Thymus (tissue), 11 donors: ENCODE data around the gene SF3A2. TPM values are rescaled to one million over a fixed set of nuclear protein-coding genes. Genes with fewer than 3 reads are reported as not detected.

Experiments used
- DNase-seq, 9 donors: peaks; one replicate each; pipeline ENCODE4 v3.0.0-alpha.2; 2013; ENCODE audit warnings: low spot score in 9 of 9, low read depth in 6 of 9, missing footprints in 1 of 9
- H3K27ac ChIP-seq, 2 donors: one replicate each; pipeline ENCODE4 v1.5.1; 2013; ENCODE audit warnings: control low read depth in 1 of 2, low read depth in 1 of 2, low read length in 1 of 2, mild to moderate bottlenecking in 1 of 2, moderate library complexity in 1 of 2
- H3K27me3 ChIP-seq, 2 donors: one replicate each; pipeline ENCODE4 v1.5.1; 2013; ENCODE audit warnings: low read length in 1 of 2; ENCODE audit not compliant: control insufficient read depth in 2 of 2, insufficient read depth in 1 of 2
- H3K36me3 ChIP-seq, 2 donors: one replicate each; pipeline ENCODE4 v1.5.1; 2013; ENCODE audit warnings: low read length in 1 of 2, mild to moderate bottlenecking in 1 of 2, moderate library complexity in 1 of 2; ENCODE audit not compliant: control insufficient read depth in 2 of 2, insufficient read depth in 2 of 2
- H3K4me1 ChIP-seq, 2 donors: one replicate each; pipeline ENCODE4 v1.5.1; 2013; ENCODE audit warnings: low read length in 2 of 2; ENCODE audit not compliant: control insufficient read depth in 2 of 2, insufficient read depth in 2 of 2
- H3K4me3 ChIP-seq, 2 donors: one replicate each; pipeline ENCODE4 v1.5.1; 2013; ENCODE audit warnings: low read length in 2 of 2, control low read depth in 1 of 2, mild to moderate bottlenecking in 1 of 2
- H3K9me3 ChIP-seq, 2 donors: one replicate each; pipeline ENCODE4 v1.5.1; 2013; ENCODE audit warnings: low read length in 1 of 2, mild to moderate bottlenecking in 1 of 2; ENCODE audit not compliant: control insufficient read depth in 2 of 2, insufficient read depth in 1 of 2
- WGBS: extraction: QIAGEN DNeasy Blood & Tissue Kit; methylation state at CpG from one replicate; pipeline ENCODE4 v1.1.7; 2013; 5-methylcytosine and 5-hydroxymethylcytosine counted together
- polyA plus RNA-seq: library from polyadenylated mRNA; stranded (reverse); fragments of 200-250 nt; gene quantifications from one replicate; pipeline ENCODE4 v1.2.3, GENCODE V29; 2013
- total RNA-seq: library from RNA; stranded (reverse); fragments of 120-200 nt; gene quantifications from one replicate; pipeline ENCODE4 v1.2.4, GENCODE V29; 2013
- donor health status: healthy.

SF3A2 gene
- total and polyA plus RNA-seq, 2 donors = 18.7 to 51.1 TPM

DNA sequence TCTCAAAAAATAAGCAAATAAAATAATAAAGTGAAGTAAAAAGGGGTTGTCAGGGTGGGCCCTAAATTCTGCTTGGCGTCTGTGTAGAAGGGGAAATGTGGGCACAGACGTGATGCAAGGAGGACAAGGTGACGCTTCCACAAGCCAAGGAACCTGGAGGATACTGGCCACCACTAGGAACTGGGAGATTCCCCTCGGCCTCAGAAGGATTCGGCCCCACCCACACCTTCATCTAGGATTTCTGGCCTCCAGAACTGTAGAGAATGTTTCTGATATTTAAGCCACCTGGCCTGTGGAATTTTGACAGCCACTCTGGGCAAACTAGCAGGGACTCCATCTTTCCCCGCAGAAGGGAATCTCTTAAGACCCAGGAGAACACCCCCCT is 1.6 kb upstream of the SF3A2 start:
- 86% methylated on average over 6 of the region's 6 CpGs for WGBS
- peaks cover 26 to 41% of the 10 kb centered on the region in 2 donors for H3K4me1 ChIP-seq

DNA sequence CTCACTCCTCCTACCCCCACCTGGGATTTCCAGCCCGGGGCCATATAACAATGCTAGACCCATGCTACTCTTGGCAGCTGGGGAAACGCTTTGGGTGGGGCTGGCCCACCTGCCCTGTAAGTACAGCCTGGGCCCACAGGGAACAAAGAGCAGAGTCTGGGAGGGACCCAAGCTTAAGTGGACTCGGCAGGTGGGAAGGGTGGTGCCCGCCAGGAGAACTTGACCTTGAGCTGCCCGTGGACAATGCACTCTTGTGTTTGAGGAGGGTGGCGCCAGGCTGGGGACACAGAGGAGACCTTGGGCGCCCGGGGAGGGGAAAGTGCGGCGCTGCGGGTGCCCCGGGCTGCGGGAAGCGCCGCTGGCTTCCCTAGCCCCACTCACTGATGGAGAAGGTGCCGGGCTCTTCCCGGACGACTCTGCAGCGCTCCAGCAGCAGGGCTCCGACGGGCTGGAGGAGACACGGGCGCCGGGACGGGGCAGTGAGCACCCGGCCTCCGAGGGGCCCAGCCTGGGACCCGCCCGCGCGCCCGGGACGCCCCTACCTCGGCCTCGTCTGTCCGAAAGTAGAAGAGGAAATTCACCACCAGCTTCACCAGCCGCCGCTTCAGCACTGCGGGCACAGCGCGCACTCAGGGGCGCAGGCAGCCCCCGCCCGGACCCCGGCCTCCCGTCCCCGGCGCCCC is 1.1 kb upstream of the SF3A2 start:
- DNase-seq = peak in 1 of 9 donors; percentile 47
- WGBS = 1% methylated on average over 48 of the region's 48 CpGs
- H3K27ac ChIP-seq = peak overlapping the region; percentile 37 to 43

More for the DNA sequence above, 1.6 kb upstream of the SF3A2 start:
- DNase-seq = no peak
- peak overlapping the region; percentile 88 to 97 for H3K4me3 ChIP-seq
- no peaks in the 10 kb centered on the region for H3K27me3 ChIP-seq
- H3K9me3 ChIP-seq = no peaks in the 10 kb centered on the region
- H3K27ac ChIP-seq = no peak overlapping the region
- peaks cover 39 to 42% of the 10 kb centered on the region in 2 donors for H3K36me3 ChIP-seq

DNA sequence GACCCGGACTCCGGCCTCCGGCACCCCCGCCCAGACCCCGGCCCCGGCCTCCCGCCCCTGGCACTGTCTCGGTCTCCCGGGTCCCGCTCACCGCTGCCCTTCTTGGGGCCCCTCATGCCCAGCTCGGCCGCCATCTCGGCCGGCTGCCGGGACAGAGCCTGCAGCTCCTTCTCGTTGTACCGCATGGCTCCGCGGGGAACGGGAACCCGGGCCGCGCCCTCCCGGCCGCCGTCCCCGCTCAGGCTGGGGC is 635 bp upstream of the SF3A2 start:
- Histone ChIP-seq H3K27ac (peak overlapping the region; percentile 43 to 99), H3K27me3 (no peaks in the 10 kb centered on the region), H3K4me1 (peaks cover 35 to 51% of the 10 kb centered on the region in 2 donors), H3K36me3 (peaks cover 33 to 41% of the 10 kb centered on the region in 2 donors), H3K9me3 (no peaks in the 10 kb centered on the region), H3K4me3 (peak overlapping the region; percentile 88 to 97)
- WGBS = under 1% methylated on average over 28 of the region's 28 CpGs
- DNase-seq = no peak

More for the DNA sequence above, 1.1 kb upstream of the SF3A2 start:
- Histone ChIP-seq H3K4me3 (peak overlapping the region; percentile 88 to 97), H3K27me3 (no peaks in the 10 kb centered on the region), H3K4me1 (peaks cover 31 to 47% of the 10 kb centered on the region in 2 donors), H3K36me3 (peaks cover 37 to 40% of the 10 kb centered on the region in 2 donors), H3K9me3 (no peaks in the 10 kb centered on the region)

DNA sequence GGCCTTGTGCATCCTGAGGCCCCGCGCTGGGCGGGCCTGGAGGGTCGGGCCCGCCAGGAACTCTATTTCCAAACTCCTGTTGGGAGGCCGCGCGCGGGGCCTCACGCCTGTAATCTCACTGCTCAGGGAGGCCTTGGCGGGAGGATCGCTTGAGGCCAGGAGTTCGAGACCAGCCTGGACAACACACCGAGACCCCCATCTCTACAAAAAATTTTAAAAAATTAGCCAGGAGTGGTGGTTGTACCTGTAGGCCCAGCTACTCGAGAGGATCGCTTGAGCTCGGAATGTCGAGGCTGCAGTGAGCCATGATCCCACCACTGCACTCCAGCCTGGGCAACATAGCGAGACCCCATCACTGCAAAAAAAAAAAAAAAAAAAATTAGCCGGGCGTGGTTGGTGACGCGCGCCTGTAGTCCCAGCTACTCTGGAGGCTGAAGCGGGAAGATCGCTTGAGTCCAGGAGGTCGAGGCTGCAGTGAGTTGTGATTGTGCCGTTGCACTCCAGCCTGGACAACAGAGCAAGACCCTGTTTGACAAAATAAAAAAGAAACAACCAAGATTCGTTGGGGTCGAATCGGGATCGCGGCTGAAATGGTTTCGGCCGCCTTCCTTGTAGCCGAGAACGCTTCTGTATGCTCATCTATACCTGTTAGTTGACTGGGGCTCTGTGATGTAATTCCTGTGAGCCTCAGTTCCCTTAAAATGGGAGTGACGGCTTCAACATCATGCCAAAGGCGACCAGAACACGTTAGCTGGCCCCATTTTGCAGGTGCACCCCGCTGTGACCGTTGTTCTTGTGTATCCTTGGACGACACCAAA is 636 bp downstream of the SF3A2 start:
- peaks cover 30 to 39% of the 10 kb centered on the region in 2 donors for H3K36me3 ChIP-seq
- DNase-seq = no peak
- H3K4me3 ChIP-seq = peak overlapping the region; percentile 88 to 97
- peak overlapping the region; percentile 99 to 100 for H3K27ac ChIP-seq
- WGBS = 47% methylated on average over 43 of the region's 43 CpGs
- peaks cover 42 to 62% of the 10 kb centered on the region in 2 donors for H3K4me1 ChIP-seq
- peaks cover 0 to 3% of the 10 kb centered on the region in 2 donors for H3K9me3 ChIP-seq
- H3K27me3 ChIP-seq = no peaks in the 10 kb centered on the region

DNA sequence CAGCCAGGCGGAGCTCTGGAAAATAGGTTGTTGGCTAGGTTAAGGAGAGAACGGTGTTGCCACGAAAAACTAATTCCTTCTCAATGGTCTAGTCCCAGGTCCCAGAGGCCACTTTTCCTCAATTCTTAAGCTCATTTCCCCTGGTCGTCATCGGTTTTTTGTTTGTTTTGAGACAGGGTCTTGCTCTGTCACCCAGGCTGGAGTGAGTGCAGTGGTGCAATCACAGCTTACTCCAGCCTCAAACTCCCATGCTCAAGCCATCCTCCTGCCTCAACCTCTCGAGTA is 1.2 kb downstream of the SF3A2 start:
- WGBS = 92% methylated on average over 6 of the region's 6 CpGs
- Histone ChIP-seq H3K4me3 (peak overlapping the region; percentile 88 to 97), H3K36me3 (peaks cover 26 to 39% of the 10 kb centered on the region in 2 donors), H3K4me1 (peaks cover 42 to 64% of the 10 kb centered on the region in 2 donors), H3K27me3 (no peaks in the 10 kb centered on the region), H3K9me3 (peaks cover 0 to 3% of the 10 kb centered on the region in 2 donors), H3K27ac (no peak overlapping the region)
- DNase-seq = no peak

DNA sequence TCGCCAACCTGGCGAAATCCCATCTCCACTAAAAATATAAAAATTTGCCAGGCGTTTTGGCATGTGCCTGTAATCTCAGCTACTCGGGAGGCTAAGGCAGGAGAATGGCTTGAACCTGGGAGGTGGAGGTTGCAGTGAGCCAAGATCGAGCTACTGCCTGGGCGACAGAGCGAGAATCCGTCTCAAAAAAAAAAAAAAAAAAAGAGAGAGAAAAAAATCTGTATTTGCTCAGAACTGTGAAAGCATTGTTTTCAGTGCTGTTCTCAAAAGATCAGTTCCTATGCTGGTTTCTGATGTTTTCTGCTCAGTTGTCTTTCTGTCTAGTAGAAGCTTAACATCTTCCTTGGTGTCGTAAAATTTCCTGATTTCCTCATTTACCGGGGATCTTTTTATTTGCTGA is 2.5 kb downstream of the SF3A2 start:
- WGBS = 71% methylated on average over 10 of the region's 10 CpGs
- peak overlapping the region; percentile 45 to 60 for H3K4me3 ChIP-seq
- H3K27me3 ChIP-seq = no peaks in the 10 kb centered on the region
- H3K4me1 ChIP-seq = peaks cover 42 to 61% of the 10 kb centered on the region in 2 donors
- H3K27ac ChIP-seq = no peak overlapping the region
- peaks cover 0 to 3% of the 10 kb centered on the region in 2 donors for H3K9me3 ChIP-seq
- H3K36me3 ChIP-seq = peaks cover 24 to 39% of the 10 kb centered on the region in 2 donors
- DNase-seq = peak in 1 of 9 donors; percentile 28

DNA sequence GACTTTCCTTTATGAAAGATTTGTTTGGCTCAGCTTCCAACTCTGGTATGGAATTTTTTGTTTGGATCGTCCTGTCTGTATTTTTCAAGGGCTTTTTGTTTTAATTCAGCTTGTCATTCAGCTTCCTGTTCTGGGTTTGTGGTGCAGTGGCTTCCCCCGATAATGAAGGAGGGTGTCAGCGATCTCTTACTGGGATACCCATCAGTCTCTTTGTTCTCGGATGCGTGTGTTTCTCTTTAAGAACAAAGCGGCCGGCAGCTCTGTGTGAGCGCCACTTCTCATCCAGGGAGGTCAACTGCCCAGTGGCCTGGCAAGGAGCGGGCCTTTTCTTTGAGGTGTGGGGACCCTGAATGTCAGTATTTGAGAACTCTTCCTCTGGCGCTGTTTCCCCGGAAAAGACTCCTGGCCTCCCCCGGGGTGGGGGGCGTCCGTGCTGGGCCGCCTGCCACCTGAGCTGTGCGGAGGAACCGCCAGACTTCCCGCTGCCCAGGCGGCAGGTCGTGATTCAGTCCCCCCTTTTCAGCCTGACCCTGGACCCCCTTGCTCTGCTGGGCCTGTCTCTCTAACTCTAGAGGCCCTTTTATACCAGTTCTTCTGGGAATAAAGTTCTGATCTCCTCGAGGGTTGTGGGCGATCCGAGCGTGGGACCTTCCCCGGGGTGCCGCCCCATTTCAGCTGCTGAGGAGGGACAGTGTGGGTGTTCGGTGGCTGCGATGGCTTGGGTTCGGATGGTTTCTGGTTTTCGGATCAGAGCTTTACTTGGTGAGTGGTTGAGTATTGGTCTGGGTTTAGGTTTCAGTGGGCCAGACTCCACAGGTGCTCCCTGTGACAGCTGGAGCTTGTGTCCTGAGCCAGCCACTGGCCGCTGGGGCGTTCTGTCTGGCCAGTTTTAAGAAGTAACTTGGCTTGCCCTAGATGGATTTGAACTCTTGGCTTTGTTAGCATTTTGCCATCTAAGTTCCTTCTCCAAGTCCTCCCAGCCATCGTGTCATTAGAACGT is 3.4 kb downstream of the SF3A2 start:
- H3K4me1 ChIP-seq = peaks cover 38 to 53% of the 10 kb centered on the region in 2 donors

DNA sequence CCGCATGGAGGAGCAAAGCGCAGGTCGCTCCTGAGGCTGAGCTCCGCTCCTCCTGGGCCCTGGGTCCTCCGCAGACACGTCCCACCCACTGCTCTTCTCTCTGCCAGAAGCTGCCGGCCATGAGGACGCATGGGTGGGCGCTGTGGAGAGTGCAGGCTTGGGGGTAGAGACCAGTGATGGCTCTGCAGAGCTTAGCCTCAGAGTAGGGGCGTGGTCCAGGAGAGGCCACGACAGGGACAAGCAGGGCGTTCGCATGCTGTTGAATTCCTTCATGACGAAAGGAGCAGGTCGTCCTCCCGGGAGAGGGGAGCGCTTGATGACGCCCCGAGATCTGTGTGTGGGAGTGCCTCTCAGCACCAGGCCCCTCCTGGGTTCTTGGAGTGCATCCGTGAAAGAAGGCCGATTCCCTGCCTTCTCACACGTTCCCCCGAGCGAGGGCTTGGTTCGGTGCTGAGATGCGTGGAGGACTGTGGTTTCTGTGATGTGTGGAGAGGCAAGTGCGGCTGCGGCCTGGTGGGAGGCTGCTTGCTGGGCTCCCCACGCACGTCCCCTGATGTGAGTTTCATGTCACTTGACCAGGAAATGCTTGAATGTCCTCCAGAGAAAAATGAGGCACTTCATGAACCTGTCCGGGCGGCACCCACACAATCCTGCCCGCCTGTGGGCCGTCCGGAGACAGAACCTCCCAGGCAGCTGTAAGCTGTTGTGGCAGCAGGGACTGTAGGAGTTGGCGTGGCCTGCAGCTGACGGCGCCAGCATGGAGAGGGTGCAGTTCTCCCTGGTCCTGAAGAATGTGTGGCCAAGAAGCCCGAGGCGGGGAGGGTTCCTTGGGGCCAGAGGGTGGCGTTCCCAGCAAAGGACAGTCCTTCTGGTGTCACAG is 4.5 kb downstream of the SF3A2 start:
- no peaks in the 10 kb centered on the region for H3K27me3 ChIP-seq
- H3K4me3 ChIP-seq = no peak overlapping the region
- H3K9me3 ChIP-seq = peaks cover 0 to 3% of the 10 kb centered on the region in 2 donors
- H3K27ac ChIP-seq = peak overlapping the region in 1 of 2 donors; percentile 20
- peaks cover 34 to 50% of the 10 kb centered on the region in 2 donors for H3K4me1 ChIP-seq
- H3K36me3 ChIP-seq = peaks cover 43 to 58% of the 10 kb centered on the region in 2 donors
- no peak for DNase-seq
- 86% methylated on average over 41 of the region's 41 CpGs for WGBS

More for the DNA sequence above, 3.4 kb downstream of the SF3A2 start:
- H3K9me3 ChIP-seq = peaks cover 0 to 3% of the 10 kb centered on the region in 2 donors
- H3K27ac ChIP-seq = peak overlapping the region; percentile 28 to 79
- peak in 3 of 9 donors; percentile 25 to 70 (median 50) for DNase-seq
- H3K36me3 ChIP-seq = peaks cover 32 to 48% of the 10 kb centered on the region in 2 donors
- peak overlapping the region; percentile 45 to 60 for H3K4me3 ChIP-seq
- no peaks in the 10 kb centered on the region for H3K27me3 ChIP-seq
- 31% methylated on average over 34 of the region's 34 CpGs for WGBS
